GM19035 (cell line): ENCODE results near the gene ARID5B.
A peak's percentile ranks its signal among the peaks of the same experiment; 100 is the strongest.

Experiments
- ATAC-seq: cut with Tn5 transposase; IDR thresholded peaks from one replicate; pipeline ENCODE4 v1.9.1; 2021; ENCODE audit not compliant: unreplicated experiment

Gene ARID5B

GRCh38 chr10:61987951-61988379 lies 86.5 kb downstream of the ARID5B start:
- ATAC-seq: peak; percentile 98

- no peak for ATAC-seq
These were observed 88.7 kb downstream of the ARID5B start for GRCh38 chr10:61989995-61990760.

- ATAC-seq: no peak
These were observed 89.2 kb downstream of the ARID5B start for GRCh38 chr10:61990761-61991135.

GRCh38 chr10:61991166-61991565 lies 89.7 kb downstream of the ARID5B start:
- no peak for ATAC-seq

- no peak for ATAC-seq
These were observed 90.6 kb downstream of the ARID5B start for GRCh38 chr10:61992059-61992460.

GRCh38 chr10:61992671-61993668 lies 91.5 kb downstream of the ARID5B start:
- peak; percentile 38 for ATAC-seq

- ATAC-seq: no peak
These were observed 92.4 kb downstream of the ARID5B start for GRCh38 chr10:61993711-61994401.

GRCh38 chr10:61994405-61995219 lies 93.1 kb downstream of the ARID5B start:
- no peak for ATAC-seq

GRCh38 chr10:61995220-61995503 lies 93.7 kb downstream of the ARID5B start:
- no peak for ATAC-seq

- no peak for ATAC-seq
These were observed 97.4 kb downstream of the ARID5B start for GRCh38 chr10:61998937-61999336.

- ATAC-seq: peak; percentile 85
These were observed 98.6 kb downstream of the ARID5B start for GRCh38 chr10:62000037-62000603.

- ATAC-seq: peak; percentile 13
These were observed 99.2 kb downstream of the ARID5B start for GRCh38 chr10:62000726-62001125.

GRCh38 chr10:62001898-62002297 lies 100.4 kb downstream of the ARID5B start:
- ATAC-seq: no peak

GRCh38 chr10:62002753-62003152 lies 101.3 kb downstream of the ARID5B start:
- no peak for ATAC-seq

- ATAC-seq: no peak
These were observed 102.5 kb downstream of the ARID5B start for GRCh38 chr10:62004042-62004441.

GRCh38 chr10:62005281-62005680 lies 103.8 kb downstream of the ARID5B start:
- no peak for ATAC-seq

- no peak for ATAC-seq
These were observed 104.2 kb downstream of the ARID5B start for GRCh38 chr10:62005687-62006086.

- no peak for ATAC-seq
These were observed 105.6 kb downstream of the ARID5B start for GRCh38 chr10:62007145-62007544.

- no peak for ATAC-seq
These were observed 106.7 kb downstream of the ARID5B start for GRCh38 chr10:62008196-62008595.

- no peak for ATAC-seq
These were observed 107.4 kb downstream of the ARID5B start for GRCh38 chr10:62008946-62009345.
